GM21825 (cell line): Measurements from ENCODE around the gene SHF.
A peak's percentile ranks its signal among the peaks of the same experiment; 100 is the strongest.

Source experiments
- ATAC-seq: cut with Tn5 transposase; IDR thresholded peaks from one replicate; pipeline ENCODE4 v1.9.1; 2021; ENCODE audit warnings: mild to moderate bottlenecking, moderate library complexity; ENCODE audit not compliant: unreplicated experiment

The SHF gene

DNA sequence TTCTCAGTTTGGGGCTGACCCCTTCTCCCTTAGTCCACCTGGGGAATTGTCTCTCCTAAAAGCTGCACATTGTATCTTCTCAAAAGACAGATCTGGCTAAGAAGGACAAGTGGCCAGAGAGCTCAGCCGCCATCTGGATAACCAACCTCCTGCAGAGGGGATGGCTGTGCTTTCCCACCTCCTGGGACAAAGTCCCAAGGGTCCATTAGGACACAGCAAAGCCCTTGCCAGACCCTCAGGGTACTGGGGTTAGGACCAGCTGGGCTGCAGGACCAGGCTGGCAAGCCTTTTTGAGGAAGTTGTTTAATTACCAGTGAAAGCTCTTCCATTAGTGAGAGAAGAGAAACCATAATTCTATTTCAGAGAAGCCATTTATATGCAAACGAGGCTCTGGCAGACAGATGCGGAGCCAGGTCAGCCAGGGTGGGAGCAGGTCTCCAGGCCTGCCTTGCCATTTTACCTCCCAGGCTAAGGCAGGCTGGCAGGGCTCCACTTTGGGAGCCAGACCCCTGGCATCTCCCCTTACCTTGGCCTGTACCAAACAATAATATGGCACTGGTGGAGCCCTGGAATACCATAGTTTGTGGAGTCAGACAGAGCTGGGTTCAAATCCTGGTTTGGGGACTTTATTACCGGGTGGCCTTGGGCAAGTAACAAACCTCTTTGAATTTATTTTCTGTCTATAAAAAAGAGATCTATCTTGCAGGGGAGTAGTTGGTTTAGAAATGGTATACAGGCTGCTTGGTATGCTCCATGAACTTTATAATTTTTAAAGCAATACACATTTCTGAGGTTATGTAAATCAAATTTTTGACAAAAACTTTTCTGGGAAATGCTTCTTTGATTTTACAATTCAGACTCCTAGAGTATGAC lies 17.9 kb downstream of the SHF start:
- ATAC-seq = no peak

DNA sequence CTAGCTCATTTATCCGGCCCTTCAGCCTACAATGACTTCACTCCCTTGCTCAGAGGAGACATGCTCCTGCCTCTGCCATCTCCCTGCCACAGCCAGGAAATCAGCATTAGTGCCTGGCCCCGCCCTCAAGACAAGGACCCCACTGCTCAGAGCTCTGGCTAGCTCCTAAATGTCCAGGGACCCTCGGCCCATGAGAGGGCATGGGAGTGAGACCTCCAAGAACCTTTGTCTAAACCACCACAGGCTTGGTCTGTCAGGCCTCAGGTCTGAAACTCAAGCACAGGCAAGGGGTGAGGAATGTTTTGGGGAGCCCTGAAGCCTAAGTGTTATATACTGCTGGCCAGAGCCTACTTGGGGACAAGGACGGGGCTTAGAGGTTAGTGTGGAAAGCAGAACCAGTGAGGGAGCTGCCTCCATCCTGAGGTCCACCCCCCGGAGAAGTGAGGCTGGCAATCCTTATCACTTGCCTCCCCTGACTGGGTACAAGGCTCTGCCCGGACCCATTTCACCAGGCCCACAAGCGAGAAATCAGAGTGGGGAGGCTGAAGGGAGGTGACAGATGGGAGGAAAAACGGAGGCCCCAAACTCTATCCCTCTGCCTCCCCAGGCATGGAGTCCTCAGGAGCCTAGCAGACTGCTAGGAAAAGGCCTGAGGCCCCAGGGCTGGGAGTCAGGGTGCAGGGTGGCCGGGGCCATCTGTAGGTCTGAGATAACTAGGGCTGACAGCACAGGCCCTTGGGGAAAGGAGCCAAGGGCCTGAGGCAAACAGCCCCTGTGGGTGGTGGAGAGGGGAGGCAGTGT lies 18.8 kb downstream of the SHF start:
- ATAC-seq = no peak

DNA sequence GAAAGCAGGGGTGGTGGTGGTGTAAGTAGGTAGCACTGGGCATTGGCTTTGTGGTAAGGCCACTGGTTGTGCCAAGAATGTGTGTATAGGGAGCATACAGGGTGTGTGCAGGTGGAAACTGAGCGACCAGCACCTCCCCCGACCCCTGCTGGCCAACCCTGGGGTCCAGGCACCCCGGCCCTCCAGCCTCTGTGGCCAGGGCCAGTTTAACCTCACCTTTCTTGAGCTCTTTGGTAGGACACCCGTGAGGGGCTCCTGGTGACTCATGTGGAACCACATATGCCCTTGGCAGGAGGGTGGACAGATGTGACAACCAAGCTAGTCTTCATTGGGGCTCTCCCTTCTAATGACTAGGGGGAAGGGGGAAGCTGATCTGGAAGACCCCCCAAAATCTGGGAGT lies 19.5 kb downstream of the SHF start:
- ATAC-seq = no peak

DNA sequence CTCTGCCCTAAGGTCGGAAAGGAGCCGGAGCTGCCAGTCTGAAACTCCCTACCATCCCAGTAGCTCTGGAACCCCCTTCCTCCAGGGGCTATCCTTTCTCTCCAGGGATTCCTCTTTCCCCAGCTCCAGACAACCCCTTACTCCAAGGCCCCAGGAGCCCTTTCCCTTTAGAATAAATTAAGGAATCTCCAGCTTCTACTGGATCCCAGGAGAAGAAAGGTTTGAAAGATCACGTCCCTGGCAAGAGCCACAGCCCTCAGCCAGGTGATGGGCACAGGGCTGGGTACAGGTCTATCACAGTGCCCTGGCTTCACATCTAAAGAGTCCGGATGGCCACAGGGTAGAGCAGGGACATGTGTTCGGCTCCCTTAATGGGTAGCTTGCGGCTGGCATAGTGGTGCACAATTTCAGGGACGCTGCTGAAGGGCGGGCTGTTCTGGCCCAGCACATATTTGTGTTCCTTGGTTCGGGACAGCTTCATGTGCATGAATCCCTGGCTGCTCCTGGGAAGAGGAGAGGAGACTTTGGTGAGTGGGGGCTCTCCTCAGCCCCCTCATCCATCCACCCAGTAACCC lies 20.0 kb downstream of the SHF start:
- no peak for ATAC-seq

DNA sequence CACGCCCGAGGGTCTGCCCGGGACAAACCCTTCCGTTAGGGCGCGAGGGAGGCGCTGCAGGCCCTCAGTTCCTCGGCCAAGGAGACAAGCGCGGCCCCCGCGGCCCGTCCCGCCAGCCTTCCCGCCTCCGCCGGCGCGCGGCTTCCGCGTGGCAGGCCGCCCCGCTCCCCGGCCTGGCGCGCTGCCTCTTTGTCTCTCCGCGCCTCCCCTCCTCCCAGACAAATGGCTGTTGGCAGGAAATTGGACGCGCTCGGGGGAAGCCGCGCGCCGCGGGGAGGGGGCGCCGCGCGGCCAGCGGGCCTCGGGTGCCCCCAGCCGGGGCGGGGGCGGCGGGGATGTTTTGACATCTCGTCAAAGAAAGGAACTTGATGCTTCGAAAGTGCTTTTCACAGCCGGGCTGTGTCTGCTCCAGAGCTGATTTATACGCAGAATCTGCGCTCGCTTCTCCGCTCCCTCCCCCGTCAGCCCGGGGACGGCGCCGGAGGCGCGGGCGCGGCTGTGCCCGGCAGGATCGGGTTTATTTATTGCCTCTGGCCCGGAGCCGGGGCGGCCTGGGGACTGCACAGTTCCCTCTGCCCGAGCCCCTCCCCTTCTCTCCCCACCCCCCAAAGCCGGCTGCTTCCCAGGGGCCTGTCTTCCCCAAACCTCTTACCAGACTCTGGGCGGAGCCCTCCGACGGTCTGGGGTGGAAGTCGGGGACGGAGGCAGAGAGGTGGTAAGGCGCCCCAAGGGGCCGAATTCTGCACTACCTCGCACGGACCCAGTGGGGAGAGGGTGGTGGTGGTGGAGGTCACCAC lies 20.7 kb downstream of the SHF start:
- peak; percentile 91 for ATAC-seq

DNA sequence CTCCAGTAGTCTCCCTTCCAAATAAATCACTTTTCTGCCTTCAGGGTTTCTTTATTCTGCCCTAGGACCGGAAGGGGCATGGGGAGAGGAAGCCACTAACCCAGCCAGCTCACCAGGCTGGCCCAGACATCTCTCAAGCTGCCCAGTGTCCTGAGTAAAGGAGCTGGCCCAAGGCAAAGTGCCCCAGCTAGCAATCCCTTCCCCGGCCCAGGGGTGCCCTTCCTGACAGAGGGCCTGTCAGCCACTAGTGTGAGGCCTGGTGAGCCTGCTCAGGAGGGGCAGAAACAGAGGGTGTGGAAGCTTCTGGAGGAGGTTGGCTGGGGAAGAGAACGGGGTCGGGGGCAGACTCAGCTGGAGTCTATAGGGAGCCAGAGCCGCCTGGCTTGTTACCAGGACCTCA lies 22.2 kb downstream of the SHF start:
- no peak for ATAC-seq

DNA sequence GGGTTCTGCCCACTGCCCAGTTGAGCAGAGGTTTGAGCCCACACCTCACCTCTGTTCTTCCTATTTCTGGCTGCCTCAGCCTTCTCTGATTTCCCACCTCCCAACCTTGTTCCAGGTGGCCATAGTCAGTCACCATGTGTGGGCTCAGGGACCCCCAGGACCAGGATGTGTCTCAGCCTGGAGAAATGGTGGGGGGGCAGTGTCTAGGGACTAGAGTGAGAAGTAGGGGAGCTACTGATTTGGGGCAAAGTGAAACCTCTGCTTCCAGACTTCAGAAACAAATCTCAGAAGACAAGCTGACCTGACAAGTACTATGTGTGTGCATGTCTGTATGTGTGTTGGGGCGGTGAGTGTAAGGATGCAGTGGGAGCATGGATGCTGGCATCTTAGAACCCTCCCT lies 22.9 kb downstream of the SHF start:
- no peak for ATAC-seq

DNA sequence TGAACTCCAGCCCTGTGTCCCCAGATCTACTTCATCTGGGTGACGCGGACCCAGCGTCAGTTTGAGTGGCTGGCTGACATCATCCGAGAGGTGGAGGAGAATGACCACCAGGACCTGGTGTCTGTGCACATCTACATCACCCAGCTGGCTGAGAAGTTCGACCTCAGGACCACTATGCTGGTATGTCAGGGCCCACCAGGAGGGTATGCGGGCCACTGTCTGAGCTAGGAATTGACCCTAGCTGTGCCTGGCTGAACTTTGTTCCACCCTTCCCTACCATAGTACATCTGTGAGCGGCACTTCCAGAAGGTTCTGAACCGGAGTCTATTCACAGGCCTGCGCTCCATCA lies 24.3 kb downstream of the SHF start:
- no peak for ATAC-seq

DNA sequence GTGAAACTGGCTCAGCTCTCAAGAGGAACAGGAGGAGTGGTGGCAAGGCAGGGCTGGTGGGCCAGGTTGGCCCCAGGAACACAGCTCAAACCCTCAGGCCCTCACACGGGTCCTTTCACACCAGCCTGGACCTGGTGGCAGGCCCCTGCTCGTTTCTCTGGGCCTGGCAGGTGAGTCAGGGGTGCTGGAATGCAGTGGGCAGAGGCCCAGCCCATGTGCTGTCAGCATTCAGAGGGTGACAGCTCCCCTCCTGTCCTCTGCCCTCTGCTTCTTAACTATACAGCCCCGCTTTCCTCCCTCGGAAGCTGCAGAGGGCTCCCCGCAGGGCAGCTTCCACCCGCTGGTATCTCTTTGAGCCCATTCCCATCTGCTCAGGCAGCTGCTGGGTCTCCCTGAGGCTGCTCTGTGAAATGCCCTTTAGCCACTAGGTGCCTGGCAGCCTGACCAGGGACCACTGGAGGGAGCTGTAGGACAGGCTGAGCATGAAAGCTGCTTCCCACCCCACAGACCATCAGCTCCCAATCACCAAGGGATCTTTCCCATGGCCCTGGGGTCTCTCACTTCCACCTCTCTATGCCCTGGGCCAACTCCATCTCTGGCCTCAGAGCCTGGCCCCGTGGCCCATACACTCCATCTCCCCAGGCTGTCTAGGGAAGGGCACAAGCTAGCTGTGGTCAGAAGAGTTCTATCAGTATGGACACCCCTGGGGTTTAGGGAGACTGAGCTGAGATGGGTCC lies 24.8 kb downstream of the SHF start:
- ATAC-seq = no peak

DNA sequence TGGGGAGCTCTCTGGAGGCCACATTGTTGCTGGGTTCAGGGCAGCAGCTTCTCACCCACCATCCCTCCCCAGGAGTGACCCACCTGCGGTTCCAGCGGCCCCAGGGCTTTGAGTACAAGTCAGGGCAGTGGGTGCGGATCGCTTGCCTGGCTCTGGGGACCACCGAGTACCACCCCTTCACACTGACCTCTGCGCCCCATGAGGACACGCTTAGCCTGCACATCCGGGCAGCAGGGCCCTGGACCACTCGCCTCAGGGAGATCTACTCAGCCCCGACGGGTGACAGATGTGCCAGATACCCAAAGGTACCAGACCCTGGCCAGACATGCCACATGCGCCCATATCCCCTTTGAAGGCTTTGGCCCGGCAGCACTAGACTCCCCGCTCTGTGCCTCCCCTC lies 26.1 kb downstream of the SHF start:
- ATAC-seq = no peak

DNA sequence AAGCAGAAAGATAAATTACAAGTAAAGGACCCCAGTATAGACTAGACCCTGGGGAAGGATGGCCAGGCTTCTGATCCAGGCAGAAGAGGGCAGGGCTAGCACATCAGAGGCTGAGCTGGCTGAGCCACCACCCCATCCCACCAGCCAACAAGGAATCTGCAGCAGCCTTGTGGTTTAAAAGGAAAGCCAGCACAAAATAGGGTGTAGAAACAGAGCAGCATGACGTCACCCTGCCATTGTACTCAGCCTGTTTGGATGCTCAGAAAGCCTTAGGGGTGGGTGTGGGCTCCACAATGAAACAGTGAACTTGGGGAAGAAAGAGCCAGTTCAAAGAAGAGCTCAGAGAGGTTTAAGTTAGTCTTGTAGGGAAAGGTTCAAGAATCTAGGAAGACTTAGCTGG lies 29.8 kb downstream of the SHF start:
- no peak for ATAC-seq

DNA sequence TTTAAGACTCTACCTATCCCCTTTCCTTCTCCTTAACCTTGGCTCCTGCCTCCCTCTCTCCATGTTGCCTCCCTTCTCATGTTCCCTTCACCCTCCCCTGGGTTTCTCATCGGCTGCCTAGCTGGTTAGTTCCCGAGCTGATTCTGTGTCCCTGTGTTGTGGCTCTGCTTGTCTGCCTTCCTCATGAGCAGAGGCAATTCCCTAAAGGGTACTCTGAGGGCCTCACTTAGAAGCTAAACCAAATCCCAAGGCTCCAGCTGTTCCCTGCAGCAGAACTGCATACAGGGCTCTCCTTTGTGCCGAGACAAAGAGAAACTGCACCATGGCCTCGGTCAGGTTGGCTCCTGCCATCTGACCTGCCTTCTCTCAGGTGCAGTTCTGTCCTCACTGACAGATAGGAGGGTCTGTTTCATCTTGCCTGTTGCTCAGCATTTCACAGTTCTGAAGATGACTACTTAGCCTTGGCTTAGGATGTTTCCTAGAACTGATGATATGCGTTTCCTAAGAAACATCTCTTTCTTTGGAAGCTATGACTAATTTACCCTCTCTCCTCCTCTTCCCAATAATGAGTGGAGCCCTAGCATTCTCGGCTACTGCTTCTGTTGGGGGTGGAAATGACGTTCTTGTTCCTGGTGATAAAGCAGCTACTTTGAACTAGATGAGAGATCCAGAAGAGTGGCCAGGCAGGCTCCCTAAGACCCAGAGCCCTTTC lies 30.9 kb downstream of the SHF start:
- ATAC-seq = no peak

DNA sequence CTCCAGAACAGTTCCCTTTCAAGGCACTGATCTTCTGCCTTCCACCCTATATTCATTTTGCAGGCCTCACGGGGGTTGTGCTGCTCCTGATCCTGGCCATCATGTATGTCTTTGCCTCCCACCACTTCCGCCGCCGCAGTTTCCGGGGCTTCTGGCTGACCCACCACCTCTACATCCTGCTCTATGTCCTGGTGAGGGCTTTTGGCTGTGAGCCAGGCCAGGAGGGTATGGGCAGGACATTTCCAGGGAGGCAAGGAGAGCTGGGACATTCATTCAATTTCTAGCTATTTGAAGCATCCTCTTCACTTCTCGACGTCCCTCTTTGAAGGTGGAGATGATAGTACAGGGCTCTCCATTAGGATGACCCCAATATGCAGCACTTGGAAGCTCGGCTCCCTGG lies 32.0 kb downstream of the SHF start:
- no peak for ATAC-seq

DNA sequence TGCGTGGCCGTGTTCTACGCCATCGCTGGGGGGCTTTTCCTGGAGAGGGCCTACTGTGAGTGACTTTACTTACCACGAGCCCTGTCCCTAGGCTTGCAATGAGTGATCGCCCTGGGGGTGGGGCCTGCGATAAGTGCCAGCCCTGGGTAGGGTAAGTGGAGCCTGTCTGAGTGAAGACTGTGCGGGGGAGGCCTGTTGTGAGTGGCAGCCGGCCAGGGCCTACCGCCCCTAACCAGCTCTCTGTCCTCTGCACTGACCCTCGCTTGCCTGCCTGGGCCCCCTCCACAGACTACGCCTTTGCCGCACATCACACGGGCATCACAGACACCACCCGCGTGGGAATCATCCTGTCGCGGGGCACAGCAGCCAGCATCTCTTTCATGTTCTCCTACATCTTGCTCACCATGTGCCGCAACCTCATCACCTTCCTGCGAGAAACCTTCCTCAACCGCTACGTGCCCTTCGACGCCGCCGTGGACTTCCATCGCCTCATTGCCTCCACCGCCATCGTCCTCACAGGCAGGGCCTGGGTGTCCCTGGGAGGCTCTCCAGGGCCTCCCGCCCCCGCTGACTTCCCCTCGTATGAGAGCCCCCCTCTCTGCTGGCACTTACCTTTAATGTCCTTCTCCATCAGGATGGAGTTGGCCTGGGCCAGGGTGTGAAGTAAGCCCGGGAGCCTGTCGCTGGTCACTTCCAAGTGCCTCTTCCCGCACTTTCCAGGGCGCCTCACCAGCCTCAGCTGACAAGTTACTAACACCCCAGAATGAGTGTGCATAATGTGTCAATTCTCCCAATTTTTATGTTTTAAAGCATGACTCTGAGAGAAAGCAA lies 35.6 kb downstream of the SHF start:
- ATAC-seq = no peak

DNA sequence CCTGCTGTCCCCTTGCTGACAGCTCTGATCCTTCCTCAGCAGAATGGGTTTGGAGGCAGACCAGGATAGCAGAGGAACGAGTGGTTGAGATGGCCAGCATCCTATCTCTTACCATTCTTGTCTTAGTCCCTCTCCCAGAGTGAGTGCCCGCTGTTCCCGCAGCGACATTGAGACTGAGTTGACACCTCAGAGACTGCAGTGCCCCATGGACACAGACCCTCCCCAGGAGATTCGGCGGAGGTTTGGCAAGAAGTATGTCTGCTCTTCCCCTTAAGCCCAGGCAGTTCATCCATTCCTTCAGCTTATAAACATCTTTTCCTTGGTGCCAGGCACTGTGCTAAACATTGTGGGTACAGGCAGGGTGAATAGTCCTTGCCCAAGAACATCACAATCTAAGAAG lies 36.8 kb downstream of the SHF start:
- ATAC-seq = no peak

DNA sequence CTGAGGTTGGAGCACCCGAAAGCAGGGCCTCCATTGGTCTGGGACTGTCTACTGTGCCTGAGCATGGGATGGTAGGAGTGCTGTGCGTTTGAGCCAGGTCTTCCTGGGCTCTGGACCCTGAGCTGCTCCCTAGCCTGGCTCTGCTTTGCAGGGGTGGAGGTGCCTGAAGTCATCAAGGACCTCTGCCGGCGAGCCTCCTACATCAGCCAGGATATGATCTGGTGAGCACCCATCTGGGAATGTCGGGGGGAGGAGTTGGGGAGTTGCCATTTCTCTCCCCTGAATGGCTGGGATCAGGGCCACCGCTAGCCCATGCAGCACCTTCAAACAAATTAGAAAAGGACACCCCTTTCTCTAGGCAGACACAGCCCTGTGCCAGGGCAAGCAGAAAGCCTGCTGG lies 37.3 kb downstream of the SHF start:
- ATAC-seq = no peak

DNA sequence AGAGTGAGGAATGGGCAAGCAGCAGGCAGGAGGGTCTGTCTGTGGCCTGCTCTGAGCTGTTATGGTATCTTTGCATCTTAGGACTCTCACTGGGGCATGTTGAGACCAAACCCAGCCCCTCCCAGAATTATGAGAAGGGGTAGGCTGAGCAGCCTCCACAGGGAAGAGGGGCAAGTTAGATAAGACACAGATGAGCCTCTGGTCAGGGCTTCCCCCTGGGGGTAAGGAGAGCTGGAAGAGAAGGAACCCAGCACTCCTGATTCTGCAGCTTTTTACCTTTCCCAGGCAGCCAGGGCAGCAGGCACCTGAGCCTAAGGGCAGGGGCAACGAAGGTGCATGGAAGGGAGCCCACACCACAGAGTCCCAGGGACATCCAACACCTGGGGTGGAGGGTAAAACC lies 38.7 kb downstream of the SHF start:
- ATAC-seq = no peak

DNA sequence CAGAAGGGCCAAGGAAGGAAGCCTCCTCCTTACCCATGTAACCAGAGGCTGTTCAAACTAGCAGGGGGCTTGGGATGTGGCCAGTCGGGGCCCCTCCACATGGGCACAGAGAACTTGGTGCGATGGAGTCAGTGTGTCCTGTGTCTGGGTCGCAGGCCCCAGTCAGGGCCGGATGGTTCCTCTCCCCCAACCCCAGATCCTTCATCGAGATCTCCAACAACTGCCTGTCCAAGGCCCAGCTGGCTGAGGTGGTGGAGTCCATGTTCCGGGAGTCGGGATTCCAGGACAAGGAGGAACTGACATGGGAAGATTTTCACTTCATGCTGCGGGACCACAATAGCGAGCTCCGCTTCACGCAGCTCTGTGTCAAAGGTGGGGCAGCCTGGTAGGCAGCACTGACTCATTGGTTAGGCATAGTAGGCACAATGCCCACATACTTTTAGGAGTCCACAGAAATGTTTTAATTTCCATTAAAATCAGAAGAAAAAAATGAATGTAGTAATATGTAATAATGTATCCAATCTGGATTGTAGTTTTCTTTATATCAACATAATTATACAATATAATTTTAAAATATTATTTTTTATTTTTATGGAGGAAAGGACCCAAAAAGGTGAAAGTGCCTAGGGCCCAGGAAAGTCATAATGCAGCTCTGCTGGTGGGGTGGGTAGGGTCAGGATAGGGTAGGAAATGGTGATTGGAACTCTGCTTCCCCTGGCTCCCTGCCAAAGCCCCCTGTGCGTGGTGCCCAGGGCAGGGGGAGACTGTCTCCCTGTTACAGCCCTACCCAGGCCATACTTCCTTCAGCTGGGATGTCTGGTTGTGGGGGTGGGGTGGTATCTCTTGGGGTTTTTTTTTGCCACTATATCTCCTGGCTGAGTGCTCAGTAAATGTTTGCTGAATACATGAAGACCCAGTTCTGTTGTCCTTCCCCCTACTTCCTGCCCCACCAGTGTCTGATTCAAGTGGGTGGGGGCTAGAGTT lies 39.4 kb downstream of the SHF start:
- no peak for ATAC-seq
